ENCODE data around the gene IGFLR1. TPM values are rescaled to one million over a fixed set of nuclear protein-coding genes. Genes with fewer than 3 reads are reported as not detected.

Gene IGFLR1
- total and polyA plus RNA-seq, 4 donors: 7.0 to 59.7 (median 31.2) TPM

- H3K27me3 ChIP-seq (ENCODE audit: control insufficient read depth in 4 of 4, insufficient read depth in 4 of 4, low read length in 3 of 4): no peaks in the 10 kb centered on the region
These were observed 28.8 kb downstream of the IGFLR1 start for GRCh38 chr19:35713506-35713850.

More at GRCh38 chr19:35713506-35713850, 28.8 kb downstream of the IGFLR1 start:
- Histone ChIP-seq H3K4me1 (ENCODE audit: control insufficient read depth in 4 of 4, insufficient read depth in 4 of 4, low read length in 3 of 4) (peaks cover 5 to 16% (median 8%) of the 10 kb centered on the region in 4 donors), H3K9me3 (ENCODE audit: control insufficient read depth in 4 of 4, low read length in 3 of 4) (no peaks in the 10 kb centered on the region), H3K4me3 (ENCODE audit: low read depth in 1 of 3, low read length in 3 of 3) (no peak overlapping the region), H3K9ac (ENCODE audit: low read depth in 1 of 2, low read length in 2 of 2) (no peak overlapping the region), H3K36me3 (ENCODE audit: control insufficient read depth in 4 of 4, insufficient read depth in 3 of 4, low read depth in 1 of 4, low read length in 3 of 4) (no peaks in the 10 kb centered on the region), H3K27ac (ENCODE audit: low read depth in 1 of 2, low read length in 2 of 2) (no peak overlapping the region)
- TF ChIP-seq JUND (IDR thresholded peaks at IDR 0.05): no peak
- no peak for TF ChIP-seq TAF1 (conservative IDR thresholded peaks at IDR 0.05)
- TF ChIP-seq HNF4G (IDR thresholded peaks at IDR 0.05): no peak
- no peak for TF ChIP-seq FOXA1 (IDR thresholded peaks at IDR 0.05)
- no peak for TF ChIP-seq CTCF (IDR thresholded peaks at IDR 0.05; ENCODE audit: low read depth, low read length, missing input control)
- TF ChIP-seq RXRA (IDR thresholded peaks at IDR 0.05): no peak
- TF ChIP-seq REST (IDR thresholded peaks at IDR 0.05): no peak
- no peak for TF ChIP-seq RAD21 (IDR thresholded peaks at IDR 0.05)
- TF ChIP-seq MAX (IDR thresholded peaks at IDR 0.05): no peak
- no peak for TF ChIP-seq NR2F2 (IDR thresholded peaks at IDR 0.05)
- no peak for TF ChIP-seq FOXA2 (IDR thresholded peaks at IDR 0.05)
- TF ChIP-seq SP1 (IDR thresholded peaks at IDR 0.05): no peak
- no peak for TF ChIP-seq ZBTB33 (IDR thresholded peaks at IDR 0.05)
- no peak for TF ChIP-seq HNF4A (conservative IDR thresholded peaks at IDR 0.05)
- TF ChIP-seq EGR1 (IDR thresholded peaks at IDR 0.05; ENCODE audit: low read depth in 2 of 2): no peak
- TF ChIP-seq GABPA (IDR thresholded peaks at IDR 0.05 in 1 of 2, conservative IDR thresholded peaks at IDR 0.05 in 1 of 2): no peak
- WGBS: 78% methylated on average over 2 of the region's 2 CpGs
- DNase-seq (ENCODE audit: low spot score): no peak

Measured in liver (tissue), 9 donors.